OCI-LY3 (cell line): ENCODE results near the gene PPARGC1A.

Source experiments
- CTCF ChIP-seq: fragments of 200-600, 300-600 bp; sonication (generic); IDR thresholded peaks from 2 replicates; pipeline ENCODE4 v1.5.1; 2014; ENCODE audit warnings: antibody characterized with exemption, low read length, low read depth
- EZH2phosphoT487 ChIP-seq: fragments of 200-600 bp; shearing (Covaris generic); IDR thresholded peaks from 2 replicates; pipeline ENCODE4 v1.6.1; 2018; ENCODE audit warnings: antibody characterized with exemption, mixed run types, low read depth

- TF ChIP-seq CTCF (no peak), EZH2phosphoT487 (no peak)
Observed at GRCh38 chr4:23774909-23775308, 114.9 kb downstream of the PPARGC1A start.
